ENCODE data around the gene SULT1C3. TPM values are rescaled to one million over a fixed set of nuclear protein-coding genes. Genes with fewer than 3 reads are reported as not detected.

The SULT1C3 gene
- total and polyA plus RNA-seq, 2 experiments from 2014 or later = not detected

GRCh38 chr2:108270346-108270745 is 30.6 kb downstream of the SULT1C3 start:
- H3K9me3 ChIP-seq (ENCODE audit: low read depth) = no peaks in the 10 kb centered on the region
- no peak for TF ChIP-seq CTCF (IDR thresholded peaks at IDR 0.05; ENCODE audit: low read depth, low read length)

GRCh38 chr2:108270768-108271506 is 31.2 kb downstream of the SULT1C3 start:
- H3K4me1 ChIP-seq (ENCODE audit: low read depth) = no peaks in the 10 kb centered on the region
- H3K27ac ChIP-seq = no peak overlapping the region
- no peaks in the 10 kb centered on the region for H3K9me3 ChIP-seq (ENCODE audit: low read depth)
- TF ChIP-seq CTCF (IDR thresholded peaks at IDR 0.05; ENCODE audit: low read depth, low read length) = no peak
- no peaks in the 10 kb centered on the region for H3K36me3 ChIP-seq
- no peaks in the 10 kb centered on the region for H3K27me3 ChIP-seq
- DNase-seq (ENCODE audit: low read depth in 1 of 2, low spot score in 1 of 2) = no peak
- no peak overlapping the region for H3K4me3 ChIP-seq

More at GRCh38 chr2:108270346-108270745, 30.6 kb downstream of the SULT1C3 start:
- Histone ChIP-seq H3K27me3 (no peaks in the 10 kb centered on the region), H3K27ac (no peak overlapping the region), H3K4me1 (ENCODE audit: low read depth) (no peaks in the 10 kb centered on the region), H3K4me3 (no peak overlapping the region), H3K36me3 (no peaks in the 10 kb centered on the region)
- no peak for DNase-seq (ENCODE audit: low read depth in 1 of 2, low spot score in 1 of 2)

- H3K4me1 ChIP-seq (ENCODE audit: low read depth) = no peaks in the 10 kb centered on the region
- no peaks in the 10 kb centered on the region for H3K27me3 ChIP-seq
- no peak overlapping the region for H3K4me3 ChIP-seq
- H3K27ac ChIP-seq = no peak overlapping the region
- peak in 1 of 2 donors; percentile 27 for DNase-seq (ENCODE audit: low read depth in 1 of 2, low spot score in 1 of 2)
- no peak for TF ChIP-seq CTCF (IDR thresholded peaks at IDR 0.05; ENCODE audit: low read depth, low read length)
- no peaks in the 10 kb centered on the region for H3K36me3 ChIP-seq
- H3K9me3 ChIP-seq (ENCODE audit: low read depth) = no peaks in the 10 kb centered on the region
Observed at GRCh38 chr2:108271691-108272253, 32.0 kb downstream of the SULT1C3 start.

GRCh38 chr2:108278631-108279030 is 38.9 kb downstream of the SULT1C3 start:
- Histone ChIP-seq H3K36me3 (no peaks in the 10 kb centered on the region), H3K9me3 (ENCODE audit: low read depth) (no peaks in the 10 kb centered on the region), H3K4me3 (no peak overlapping the region), H3K4me1 (ENCODE audit: low read depth) (no peaks in the 10 kb centered on the region), H3K27me3 (no peaks in the 10 kb centered on the region), H3K27ac (no peak overlapping the region)
- peak in 1 of 2 donors; percentile 48 for DNase-seq (ENCODE audit: low read depth in 1 of 2, low spot score in 1 of 2)
- TF ChIP-seq CTCF (IDR thresholded peaks at IDR 0.05; ENCODE audit: low read depth, low read length) = no peak

- no peak overlapping the region for H3K4me3 ChIP-seq
- H3K27me3 ChIP-seq = no peaks in the 10 kb centered on the region
- no peaks in the 10 kb centered on the region for H3K36me3 ChIP-seq
- H3K4me1 ChIP-seq (ENCODE audit: low read depth) = no peaks in the 10 kb centered on the region
- no peaks in the 10 kb centered on the region for H3K9me3 ChIP-seq (ENCODE audit: low read depth)
- H3K27ac ChIP-seq = no peak overlapping the region
- TF ChIP-seq CTCF (IDR thresholded peaks at IDR 0.05; ENCODE audit: low read depth, low read length) = no peak
- DNase-seq (ENCODE audit: low read depth in 1 of 2, low spot score in 1 of 2) = no peak
Observed at GRCh38 chr2:108279468-108279867, 39.7 kb downstream of the SULT1C3 start.
